ENCODE data around the gene ULK3.

DNA sequence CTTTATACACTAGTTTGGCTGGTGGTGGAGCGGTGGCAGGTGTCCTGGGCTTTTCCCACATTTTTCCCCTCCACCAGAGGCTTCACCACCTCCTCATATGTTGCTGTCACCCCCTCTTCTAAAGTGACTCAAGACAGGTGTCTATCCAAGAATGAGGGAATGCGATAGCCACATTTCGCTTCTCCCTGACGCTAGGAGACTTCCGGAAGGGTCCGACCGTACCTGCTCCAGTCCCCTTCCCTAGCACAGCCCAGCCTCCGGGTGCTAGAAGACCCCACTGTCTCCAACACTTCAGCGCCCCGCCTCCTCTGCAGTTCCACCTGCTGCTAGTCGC lies 29.7 kb upstream of the ULK3 start:
- TF ChIP-seq, protein P1, sequence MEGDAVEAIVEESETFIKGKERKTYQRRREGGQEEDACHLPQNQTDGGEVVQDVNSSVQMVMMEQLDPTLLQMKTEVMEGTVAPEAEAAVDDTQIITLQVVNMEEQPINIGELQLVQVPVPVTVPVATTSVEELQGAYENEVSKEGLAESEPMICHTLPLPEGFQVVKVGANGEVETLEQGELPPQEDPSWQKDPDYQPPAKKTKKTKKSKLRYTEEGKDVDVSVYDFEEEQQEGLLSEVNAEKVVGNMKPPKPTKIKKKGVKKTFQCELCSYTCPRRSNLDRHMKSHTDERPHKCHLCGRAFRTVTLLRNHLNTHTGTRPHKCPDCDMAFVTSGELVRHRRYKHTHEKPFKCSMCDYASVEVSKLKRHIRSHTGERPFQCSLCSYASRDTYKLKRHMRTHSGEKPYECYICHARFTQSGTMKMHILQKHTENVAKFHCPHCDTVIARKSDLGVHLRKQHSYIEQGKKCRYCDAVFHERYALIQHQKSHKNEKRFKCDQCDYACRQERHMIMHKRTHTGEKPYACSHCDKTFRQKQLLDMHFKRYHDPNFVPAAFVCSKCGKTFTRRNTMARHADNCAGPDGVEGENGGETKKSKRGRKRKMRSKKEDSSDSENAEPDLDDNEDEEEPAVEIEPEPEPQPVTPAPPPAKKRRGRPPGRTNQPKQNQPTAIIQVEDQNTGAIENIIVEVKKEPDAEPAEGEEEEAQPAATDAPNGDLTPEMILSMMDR (IDR thresholded peaks at IDR 0.05), result no peak
- no peak for TF ChIP-seq EZH2 (IDR thresholded peaks at IDR 0.05; ENCODE audit: borderline replicate concordance, insufficient read depth, low read depth, low read length, poor library complexity, severe bottlenecking)
